HG03025 (cell line): ENCODE measurements around the gene SLIT1.

ENCODE experiments used
- ATAC-seq: cut with Tn5 transposase; IDR thresholded peaks from one replicate; pipeline ENCODE4 v1.9.1; 2021; ENCODE audit warnings: mild to moderate bottlenecking, moderate library complexity; ENCODE audit not compliant: unreplicated experiment, low FRiP score

SLIT1 gene

GRCh38 chr10:97185326-97186058 lies at the start of gene SLIT1:
SLIT1 (minus strand) TSS chr10:97185959; CDS start chr10:97185674, 285 bp downstream.
- ATAC-seq, result no peak

GRCh38 chr10:97235353-97235752 lies 49.6 kb upstream of the SLIT1 start:
- no peak for ATAC-seq

GRCh38 chr10:97234400-97234799 lies 48.6 kb upstream of the SLIT1 start:
- ATAC-seq, result no peak

GRCh38 chr10:97230146-97230545 lies 44.4 kb upstream of the SLIT1 start:
- no peak for ATAC-seq

DNA sequence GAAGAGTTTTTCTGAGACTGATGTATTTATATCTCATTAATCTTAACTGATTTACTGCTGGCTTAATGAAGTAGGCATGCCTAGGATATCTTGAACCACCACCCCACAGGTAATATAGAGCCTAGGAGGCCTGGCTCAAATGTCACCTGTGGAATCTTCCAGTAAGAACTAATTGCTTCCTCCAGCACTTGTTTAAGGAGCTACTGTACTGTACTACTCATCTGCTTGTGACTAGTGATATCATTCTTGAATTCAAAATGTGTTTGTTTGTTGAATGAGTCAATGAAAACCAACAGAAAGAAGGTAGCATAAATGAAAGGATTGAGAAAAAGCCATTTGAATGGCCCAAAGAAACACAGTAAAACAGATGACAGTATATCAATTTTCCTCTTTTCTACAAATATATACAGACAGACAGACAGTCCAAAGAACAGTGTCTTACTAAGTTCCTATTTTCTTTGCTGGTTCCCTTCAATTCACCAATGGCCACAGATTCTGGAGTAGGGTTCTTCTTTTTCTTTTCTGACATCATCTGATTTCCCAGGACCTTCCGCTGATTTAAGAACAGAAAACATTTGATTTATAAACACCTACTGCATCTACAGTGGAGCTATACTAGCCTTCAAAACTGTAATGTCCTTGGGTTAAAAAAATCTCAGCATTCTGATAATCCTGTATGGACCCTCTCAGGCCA lies 43.7 kb upstream of the SLIT1 start:
- ATAC-seq, result no peak

DNA sequence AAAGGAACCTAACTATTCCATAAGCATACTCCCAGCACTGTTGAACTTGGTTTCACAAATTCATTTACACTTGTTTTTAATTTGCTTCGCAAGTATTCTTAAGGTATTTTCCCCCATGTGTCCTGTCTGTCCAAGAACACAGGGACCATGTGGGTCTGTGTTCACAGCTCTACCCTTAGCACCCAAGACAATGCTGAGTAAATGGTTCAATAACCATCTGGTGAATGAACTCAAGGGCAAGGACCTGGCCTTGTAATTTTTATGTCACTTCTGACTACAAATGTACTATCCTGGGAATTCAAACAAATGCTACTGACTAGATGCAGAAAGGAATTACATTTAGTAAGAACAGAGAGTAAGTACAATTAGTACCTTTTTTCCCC lies 43.0 kb upstream of the SLIT1 start:
- ATAC-seq, result no peak

GRCh38 chr10:97228130-97228774 lies 42.5 kb upstream of the SLIT1 start:
- no peak for ATAC-seq

DNA sequence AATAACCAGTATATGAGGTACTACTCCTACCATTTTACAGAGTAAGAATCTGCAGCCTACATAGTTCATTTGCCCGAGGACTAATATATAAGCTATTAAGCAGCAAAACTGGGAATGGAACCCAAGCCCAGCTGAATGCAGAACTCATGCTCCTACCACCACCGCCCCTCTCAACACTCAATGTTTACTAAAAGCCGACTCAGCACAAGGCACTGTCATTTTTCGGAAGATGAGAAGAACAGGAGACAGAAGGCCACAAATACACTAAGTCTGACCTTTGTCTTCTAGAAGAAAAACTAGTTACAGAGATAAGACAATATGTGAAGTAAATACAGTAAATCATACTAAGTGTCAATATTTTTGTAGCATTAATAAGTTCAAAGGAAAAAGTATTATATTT lies 40.6 kb upstream of the SLIT1 start:
- no peak for ATAC-seq

- ATAC-seq, result no peak
Observed at GRCh38 chr10:97224483-97225435, 39.0 kb upstream of the SLIT1 start.

DNA sequence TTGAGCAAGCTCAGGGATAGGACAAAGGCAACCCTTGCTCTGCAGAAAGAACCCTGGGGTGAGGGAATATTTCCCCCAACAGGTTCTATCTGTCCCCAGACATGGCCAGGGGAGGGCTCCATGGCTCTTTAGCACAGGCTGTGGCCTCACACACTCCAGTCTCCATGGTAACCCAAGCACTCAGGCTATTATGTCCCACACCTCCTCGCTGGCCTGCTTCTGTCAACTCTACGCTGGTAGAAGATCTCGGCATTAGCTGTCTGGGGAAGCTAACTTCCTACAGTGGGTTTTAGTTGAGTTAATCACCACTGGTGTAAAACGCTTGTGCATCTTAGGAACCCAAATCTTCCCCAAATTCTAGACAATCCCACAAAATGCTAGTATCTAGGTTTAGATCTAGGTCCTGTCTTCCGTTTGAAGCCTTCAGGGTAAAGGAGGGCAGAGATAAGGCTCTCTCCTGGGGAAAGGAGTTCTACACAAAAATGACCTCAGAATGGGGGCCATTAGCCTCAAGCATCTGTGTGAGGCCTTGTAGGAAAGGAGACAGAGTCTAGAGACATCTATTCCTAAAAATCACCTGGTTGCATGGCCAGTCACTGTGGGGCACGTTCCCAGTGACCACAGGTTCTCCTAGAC lies 36.7 kb upstream of the SLIT1 start:
- no peak for ATAC-seq

GRCh38 chr10:97220355-97220754 lies 34.6 kb upstream of the SLIT1 start:
- ATAC-seq, result no peak

GRCh38 chr10:97217299-97217698 lies 31.5 kb upstream of the SLIT1 start:
- ATAC-seq, result no peak

DNA sequence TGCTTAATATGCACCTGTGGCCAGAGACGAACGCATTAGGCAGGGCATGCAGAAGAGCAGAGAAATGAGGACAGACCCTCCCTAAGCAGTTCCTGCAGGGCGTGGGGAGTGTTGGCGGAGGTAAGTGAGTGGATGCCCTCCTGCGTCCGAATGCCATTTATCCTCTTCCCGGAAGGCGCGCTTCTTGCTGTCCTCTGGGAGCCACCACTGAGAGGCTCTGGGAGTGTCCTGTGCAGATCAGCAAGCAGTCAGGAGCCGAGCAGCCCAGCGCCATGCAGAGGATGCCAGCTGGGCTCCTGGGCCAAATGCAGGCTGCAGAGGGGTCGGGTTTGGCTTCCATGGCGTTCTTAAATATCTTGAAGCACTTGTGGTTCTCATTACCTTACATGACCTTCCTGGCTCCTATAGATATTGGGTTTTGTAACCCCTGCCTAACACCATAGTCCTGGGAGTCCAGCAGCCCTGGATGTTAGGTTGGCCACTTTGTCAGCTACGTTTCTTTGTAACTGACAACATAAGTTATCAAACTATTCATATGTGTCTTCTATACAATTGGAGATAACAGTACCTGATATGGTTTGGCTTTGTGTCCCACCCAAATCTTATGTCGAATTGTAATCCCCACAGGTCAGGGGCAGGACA lies 30.0 kb upstream of the SLIT1 start:
- ATAC-seq, result no peak

DNA sequence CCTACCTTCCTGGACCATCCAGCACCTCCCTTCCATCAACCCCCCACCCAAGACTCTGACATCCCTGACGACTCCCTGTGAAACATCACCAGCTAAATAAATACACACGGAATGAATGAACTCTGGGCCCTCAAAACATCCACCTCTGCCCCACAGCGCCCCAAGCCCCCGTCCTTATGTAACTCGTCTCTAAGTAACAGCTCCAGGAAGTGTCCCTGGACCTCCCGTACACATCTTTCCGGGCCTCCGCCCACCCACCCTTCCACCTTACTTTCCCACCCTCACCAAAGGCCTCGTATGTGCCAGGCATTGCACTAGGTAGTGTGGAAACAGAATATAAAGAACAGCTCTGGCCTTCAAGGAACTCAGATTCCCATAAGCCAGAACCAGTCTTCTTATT lies 27.7 kb upstream of the SLIT1 start:
- no peak for ATAC-seq

DNA sequence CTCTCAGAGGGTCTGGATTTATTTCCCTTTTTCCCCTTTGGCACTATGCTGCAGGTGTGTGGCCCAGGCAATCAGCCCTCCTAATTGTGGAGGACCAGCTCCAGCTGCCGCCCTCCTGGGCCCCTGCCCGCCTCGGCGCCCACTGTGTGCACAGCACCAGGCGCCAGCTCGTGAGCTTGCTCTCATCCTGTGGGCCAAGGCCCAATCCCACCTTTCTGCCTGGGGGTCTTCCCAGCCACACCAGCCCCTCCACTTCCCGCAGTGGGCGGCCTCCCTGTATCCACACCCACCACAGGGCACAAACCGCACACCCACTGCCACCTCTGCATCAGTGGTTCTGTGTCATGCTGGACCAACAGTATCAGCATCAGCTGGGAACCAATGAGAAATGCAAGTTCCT lies 25.5 kb upstream of the SLIT1 start:
- no peak for ATAC-seq

DNA sequence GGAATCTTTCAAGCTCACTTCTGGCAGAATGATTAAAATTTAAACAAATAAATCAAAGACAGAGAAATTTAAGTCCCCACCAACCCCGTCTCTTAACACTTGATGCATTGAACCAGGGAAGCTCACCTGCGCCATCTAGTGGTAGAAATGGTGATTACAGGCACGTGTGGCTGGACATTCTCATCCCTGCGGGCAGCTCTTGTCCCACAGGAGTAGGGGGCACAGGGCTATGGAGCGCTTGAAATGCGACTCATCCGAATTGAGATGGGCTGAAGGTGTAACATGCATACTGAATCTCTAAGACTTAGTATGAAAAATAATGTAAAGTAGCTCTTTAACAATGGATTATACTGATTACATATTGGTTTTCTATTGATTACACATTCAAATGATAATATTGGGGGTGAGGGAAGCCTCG lies 24.8 kb upstream of the SLIT1 start:
- ATAC-seq, result no peak

DNA sequence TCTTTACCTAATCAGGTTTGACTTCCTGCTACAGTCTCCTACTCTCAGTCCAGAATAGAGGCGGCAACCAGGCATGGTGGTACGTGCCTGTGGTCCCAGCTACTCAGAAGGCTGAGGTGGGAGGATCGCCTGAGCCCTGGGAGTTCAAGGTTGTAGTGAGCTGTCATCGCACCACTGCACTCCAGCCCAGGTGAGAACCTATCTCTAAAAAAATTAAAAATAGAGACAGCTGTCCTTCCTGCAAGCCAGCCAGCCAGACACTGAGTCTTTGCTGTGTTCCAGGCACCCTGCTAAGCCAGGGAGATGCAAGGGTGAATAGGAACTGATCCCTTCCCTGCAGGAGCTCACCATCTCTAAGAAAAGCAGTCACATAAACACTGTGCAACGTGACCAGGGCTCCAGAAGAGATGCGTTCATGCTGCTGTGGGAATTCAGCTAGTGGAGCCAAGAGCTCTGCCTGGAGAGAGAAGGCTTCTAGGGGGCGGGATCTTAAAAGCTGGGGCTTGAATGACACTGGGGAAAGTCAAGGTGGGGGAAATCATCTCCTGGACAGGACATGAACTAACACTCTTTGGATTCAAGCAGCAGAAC lies 22.1 kb upstream of the SLIT1 start:
- ATAC-seq, result no peak

DNA sequence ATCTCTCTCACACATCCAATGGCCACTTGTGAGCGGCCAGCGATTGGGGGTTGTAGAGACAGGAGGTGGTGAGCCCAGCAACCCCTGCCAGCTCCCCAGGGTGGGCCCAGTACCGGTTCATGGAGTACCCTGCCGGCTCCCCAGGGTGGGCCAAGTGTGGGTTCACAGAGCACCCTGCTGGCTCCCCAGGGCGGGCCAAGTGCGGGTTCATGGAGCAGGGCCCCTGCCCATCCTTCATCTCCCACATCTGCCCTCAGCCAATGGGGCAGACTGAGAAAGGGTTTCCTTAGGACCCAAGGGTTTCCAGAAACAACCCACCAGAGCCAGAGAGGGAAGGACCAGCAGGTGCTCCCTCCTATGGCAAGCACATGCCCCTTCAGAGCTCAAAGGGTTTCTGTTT lies 21.4 kb upstream of the SLIT1 start:
- no peak for ATAC-seq
